Measurements from ENCODE around the gene LRRC49.

Gene LRRC49

GRCh38 chr15:71080166-71080565, 187.5 kb downstream of the LRRC49 start:
- H3K4me1 ChIP-seq (ENCODE audit: low read length): no peaks in the 10 kb centered on the region
- TF ChIP-seq EZH2phosphoT487 (IDR thresholded peaks at IDR 0.05; ENCODE audit: low read depth) (no peak), CTCF (IDR thresholded peaks at IDR 0.05; ENCODE audit: low read depth, low read length) (no peak)
- H3K4me3 ChIP-seq (ENCODE audit: low read length): no peak overlapping the region
- H3K36me3 ChIP-seq (replicated peaks; ENCODE audit: low read depth, low read length): no peaks in the 10 kb centered on the region
- H4K20me1 ChIP-seq (ENCODE audit: insufficient read depth, low read length): no peaks in the 10 kb centered on the region
- no peak overlapping the region for H3K9ac ChIP-seq (ENCODE audit: low read length)
- peaks cover 21% of the 10 kb centered on the region for H3K27me3 ChIP-seq (ENCODE audit: low read depth, low read length)
- H2AFZ ChIP-seq (ENCODE audit: low read depth, low read length): no peak overlapping the region
- H3K9me3 ChIP-seq (ENCODE audit: insufficient read depth, low read length): no peaks in the 10 kb centered on the region
- H3K79me2 ChIP-seq (ENCODE audit: low read length): no peaks in the 10 kb centered on the region
- H3K27ac ChIP-seq (ENCODE audit: low read length): no peak overlapping the region
- no peak overlapping the region for H3K4me2 ChIP-seq (ENCODE audit: low read length)

GRCh38 chr15:71080705-71081104, 188.1 kb downstream of the LRRC49 start:
- no peak overlapping the region for H3K4me2 ChIP-seq (ENCODE audit: low read length)
- H3K79me2 ChIP-seq (ENCODE audit: low read length): no peaks in the 10 kb centered on the region
- H3K9me3 ChIP-seq (ENCODE audit: insufficient read depth, low read length): no peaks in the 10 kb centered on the region
- H2AFZ ChIP-seq (ENCODE audit: low read depth, low read length): no peak overlapping the region
- peaks cover 26% of the 10 kb centered on the region for H3K27me3 ChIP-seq (ENCODE audit: low read depth, low read length)
- TF ChIP-seq EZH2phosphoT487 (IDR thresholded peaks at IDR 0.05; ENCODE audit: low read depth) (no peak), CTCF (IDR thresholded peaks at IDR 0.05; ENCODE audit: low read depth, low read length) (no peak)
- no peak overlapping the region for H3K27ac ChIP-seq (ENCODE audit: low read length)
- H3K4me3 ChIP-seq (ENCODE audit: low read length): no peak overlapping the region
- H3K4me1 ChIP-seq (ENCODE audit: low read length): 0 out of 2 replicates have a peak, but pooled peaks cover 3% of the 10 kb centered on the region
- H3K36me3 ChIP-seq (replicated peaks; ENCODE audit: low read depth, low read length): no peaks in the 10 kb centered on the region
- no peak overlapping the region for H3K9ac ChIP-seq (ENCODE audit: low read length)
- H4K20me1 ChIP-seq (ENCODE audit: insufficient read depth, low read length): no peaks in the 10 kb centered on the region

GRCh38 chr15:71082803-71083202, 190.2 kb downstream of the LRRC49 start:
- Histone ChIP-seq H3K4me3 (ENCODE audit: low read length) (no peak overlapping the region), H3K9me3 (ENCODE audit: insufficient read depth, low read length) (no peaks in the 10 kb centered on the region), H3K27ac (ENCODE audit: low read length) (no peak overlapping the region), H2AFZ (ENCODE audit: low read depth, low read length) (no peak overlapping the region), H4K20me1 (ENCODE audit: insufficient read depth, low read length) (no peaks in the 10 kb centered on the region), H3K79me2 (ENCODE audit: low read length) (no peaks in the 10 kb centered on the region), H3K9ac (ENCODE audit: low read length) (no peak overlapping the region), H3K4me1 (ENCODE audit: low read length) (0 out of 2 replicates have a peak, but pooled peaks cover 3% of the 10 kb centered on the region), H3K27me3 (ENCODE audit: low read depth, low read length) (peaks cover 36% of the 10 kb centered on the region), H3K4me2 (ENCODE audit: low read length) (no peak overlapping the region), H3K36me3 (replicated peaks; ENCODE audit: low read depth, low read length) (no peaks in the 10 kb centered on the region)
- TF ChIP-seq CTCF (IDR thresholded peaks at IDR 0.05; ENCODE audit: low read depth, low read length) (no peak), EZH2phosphoT487 (IDR thresholded peaks at IDR 0.05; ENCODE audit: low read depth) (no peak)

GRCh38 chr15:71083349-71083748, 190.7 kb downstream of the LRRC49 start:
- H3K4me1 ChIP-seq (ENCODE audit: low read length): 0 out of 2 replicates have a peak, but pooled peaks cover 3% of the 10 kb centered on the region
- no peaks in the 10 kb centered on the region for H4K20me1 ChIP-seq (ENCODE audit: insufficient read depth, low read length)
- no peak overlapping the region for H3K9ac ChIP-seq (ENCODE audit: low read length)
- no peaks in the 10 kb centered on the region for H3K79me2 ChIP-seq (ENCODE audit: low read length)
- no peak overlapping the region for H3K4me3 ChIP-seq (ENCODE audit: low read length)
- H3K27ac ChIP-seq (ENCODE audit: low read length): no peak overlapping the region
- H3K36me3 ChIP-seq (replicated peaks; ENCODE audit: low read depth, low read length): no peaks in the 10 kb centered on the region
- TF ChIP-seq EZH2phosphoT487 (IDR thresholded peaks at IDR 0.05; ENCODE audit: low read depth) (no peak), CTCF (IDR thresholded peaks at IDR 0.05; ENCODE audit: low read depth, low read length) (no peak)
- H3K9me3 ChIP-seq (ENCODE audit: insufficient read depth, low read length): no peaks in the 10 kb centered on the region
- no peak overlapping the region for H2AFZ ChIP-seq (ENCODE audit: low read depth, low read length)
- H3K27me3 ChIP-seq (ENCODE audit: low read depth, low read length): peaks cover 36% of the 10 kb centered on the region
- H3K4me2 ChIP-seq (ENCODE audit: low read length): no peak overlapping the region
